CD4-positive, alpha-beta memory T cell (primary cell): ENCODE results near the gene TRMT11. TPM values are rescaled to one million over a fixed set of nuclear protein-coding genes. Genes with fewer than 3 reads are reported as not detected.
"Not testable (repeated sequence)": the region's sequence is repeated elsewhere in the genome, so short reads cannot be mapped to it uniquely, and the experiment has no call there.

Experiments
- CTCF ChIA-PET: fragments of 350-600 bp; sonication (Branson Sonifier 250); formaldehyde crosslinking; loops from one replicate; lab custom pipeline; 2021; ENCODE audit warnings: inconsistent platforms; ENCODE audit not compliant: partially characterized antibody; lab: Charles Lee
- POLR2A ChIA-PET: fragments of 350-600 bp; sonication (Branson Sonifier 250); formaldehyde crosslinking; loops from one replicate; lab custom pipeline; 2021; ENCODE audit not compliant: partially characterized antibody; lab: Charles Lee
- DNase-seq, 5 donors: peaks; one replicate each; pipeline versions ENCODE4 v3.0.0 to v3.0.0-alpha.2; 2020 to 2022; ENCODE audit warnings: mixed read lengths in 1 of 5
- H3K27ac ChIP-seq: one replicate; pipeline ENCODE4 v1.7.0; 2013; ENCODE audit warnings: low read depth, low read length
- H3K27me3 ChIP-seq: 2 replicates; pipeline ENCODE4 v1.7.0; 2013; ENCODE audit warnings: mild to moderate bottlenecking, low read length, moderate library complexity; ENCODE audit not compliant: insufficient read depth
- H3K36me3 ChIP-seq: 2 replicates; pipeline ENCODE4 v1.7.0; 2013; ENCODE audit warnings: mild to moderate bottlenecking, low read length, moderate library complexity; ENCODE audit not compliant: insufficient read depth
- H3K4me1 ChIP-seq: 2 replicates; pipeline ENCODE4 v1.7.0; 2013; ENCODE audit warnings: mild to moderate bottlenecking, low read length, moderate library complexity; ENCODE audit not compliant: insufficient read depth
- H3K4me3 ChIP-seq, 2 donors: one replicate each; pipeline ENCODE4 v1.7.0; 2013; ENCODE audit warnings: low read length in 2 of 2, mild to moderate bottlenecking in 1 of 2
- H3K9me3 ChIP-seq, 2 donors: one replicate each; pipeline ENCODE4 v1.7.0; 2013; ENCODE audit warnings: low read length in 2 of 2, control low read depth in 1 of 2; ENCODE audit not compliant: control insufficient read depth in 1 of 2
- H3K27ac Mint-ChIP-seq, 7 donors: one replicate each; pipeline ENCODE4 v1.8.0; 2020 to 2021; ENCODE audit warnings: mixed read lengths in 7 of 7, mild to moderate bottlenecking in 6 of 7, inconsistent platforms in 3 of 7, moderate library complexity in 3 of 7
- H3K27me3 Mint-ChIP-seq, 2 donors: one replicate each; pipeline ENCODE4 v1.8.0; 2020 to 2021; ENCODE audit warnings: mixed read lengths in 2 of 2
- H3K36me3 Mint-ChIP-seq, 2 donors: one replicate each; pipeline ENCODE4 v1.8.0; 2020 to 2021; ENCODE audit warnings: mixed read lengths in 2 of 2, inconsistent platforms in 1 of 2, mild to moderate bottlenecking in 1 of 2
- H3K4me1 Mint-ChIP-seq, 4 donors: one replicate each; pipeline ENCODE4 v1.8.0; 2020 to 2021; ENCODE audit warnings: mixed read lengths in 4 of 4, mild to moderate bottlenecking in 1 of 4
- H3K4me3 Mint-ChIP-seq, 8 donors: one replicate each; pipeline ENCODE4 v1.8.0; 2020 to 2021; ENCODE audit warnings: mixed read lengths in 8 of 8, mild to moderate bottlenecking in 7 of 8, moderate library complexity in 6 of 8, inconsistent platforms in 3 of 8
- H3K9me3 Mint-ChIP-seq, 8 donors: one replicate each; pipeline ENCODE4 v1.8.0; 2020 to 2021; ENCODE audit warnings: mixed read lengths in 8 of 8, mild to moderate bottlenecking in 5 of 8, inconsistent platforms in 3 of 8, moderate library complexity in 1 of 8
- intact Hi-C: fragments of 100-400 bp; cut with micrococcal nuclease; formaldehyde crosslinking; loops from one replicate; pipeline ENCODE4 v1.15.1; 2023
- polyA plus RNA-seq, 2 donors: library from polyadenylated mRNA; unstranded; fragments of 300-500 nt; fragmentation: Illumina TruSeq; gene quantifications; one replicate each; pipeline ENCODE4 v1.2.3, GENCODE V29; 2021
- total RNA-seq, 2 experiments: library from RNA; stranded (reverse); gene quantifications; one replicate each; pipeline ENCODE4 v1.2.3, GENCODE V29; 2021

TRMT11 gene
- total and polyA plus RNA-seq, 4 experiments from 2014 or later, result 7.8 to 30.8 (median 20.7) TPM

GRCh38 chr6:126055449-126055848 lies 69.1 kb downstream of the TRMT11 start:
- Mint-ChIP-seq H3K36me3 (peaks cover 33 to 67% of the 10 kb centered on the region in 2 donors), H3K4me3 (no peak overlapping the region), H3K27ac (no peak overlapping the region), H3K9me3 (peaks cover 0 to 4% (median 0%) of the 10 kb centered on the region in 8 donors), H3K27me3 (no peaks in the 10 kb centered on the region), H3K4me1 (peaks cover 0 to 5% (median 0%) of the 10 kb centered on the region in 4 donors)
- Histone ChIP-seq H3K36me3 (no peaks in the 10 kb centered on the region), H3K4me3 (no peak overlapping the region), H3K9me3 (no peaks in the 10 kb centered on the region), H3K4me1 (no peaks in the 10 kb centered on the region), H3K27ac (no peak overlapping the region), H3K27me3 (no peaks in the 10 kb centered on the region)
- POLR2A ChIA-PET, result no interaction called here
- CTCF ChIA-PET, result no interaction called here
- DNase-seq, result no peak
- intact Hi-C loops, result no loop called here

GRCh38 chr6:126056355-126057004 lies 70.1 kb downstream of the TRMT11 start:
- no peak overlapping the region for H3K4me3 Mint-ChIP-seq
- Histone ChIP-seq H3K9me3 (no peaks in the 10 kb centered on the region), H3K27ac (no peak overlapping the region), H3K4me1 (no peaks in the 10 kb centered on the region), H3K4me3 (no peak overlapping the region), H3K27me3 (no peaks in the 10 kb centered on the region), H3K36me3 (no peaks in the 10 kb centered on the region)
- peaks cover 35 to 72% of the 10 kb centered on the region in 2 donors for H3K36me3 Mint-ChIP-seq
- CTCF ChIA-PET, result interaction anchor here (1.3 kb wide), 1 partner anchor 11 kb away, joined by 3 read pairs; no protein-coding TSS in a partner anchor
- no peaks in the 10 kb centered on the region for H3K27me3 Mint-ChIP-seq
- H3K27ac Mint-ChIP-seq, result no peak overlapping the region
- H3K4me1 Mint-ChIP-seq, result no peaks in the 10 kb centered on the region
- intact Hi-C loops, result no loop called here
- H3K9me3 Mint-ChIP-seq, result peaks cover 0 to 4% (median 0%) of the 10 kb centered on the region in 8 donors
- POLR2A ChIA-PET, result no interaction called here
- DNase-seq, result no peak

- H3K27me3 ChIP-seq, H3K4me3 Mint-ChIP-seq, H3K4me1 Mint-ChIP-seq, H3K4me3 ChIP-seq, H3K9me3 ChIP-seq, H3K27ac ChIP-seq, H3K27me3 Mint-ChIP-seq, H3K27ac Mint-ChIP-seq, DNase-seq, POLR2A ChIA-PET, H3K9me3 Mint-ChIP-seq, H3K4me1 ChIP-seq, intact Hi-C loops, CTCF ChIA-PET, H3K36me3 ChIP-seq: not testable (repeated sequence)
- H3K36me3 Mint-ChIP-seq, result peaks cover 29 to 67% of the 10 kb centered on the region in 2 donors
Measured at GRCh38 chr6:126058085-126058484, 71.7 kb downstream of the TRMT11 start.

GRCh38 chr6:126060400-126060799 lies 74.1 kb downstream of the TRMT11 start:
- Mint-ChIP-seq H3K9me3 (peaks cover 0 to 4% (median 0%) of the 10 kb centered on the region in 8 donors), H3K4me1 (peaks cover 0 to 3% (median 0%) of the 10 kb centered on the region in 4 donors), H3K4me3 (no peak overlapping the region), H3K36me3 (peaks cover 43 to 71% of the 10 kb centered on the region in 2 donors), H3K27ac (no peak overlapping the region), H3K27me3 (no peaks in the 10 kb centered on the region)
- Histone ChIP-seq H3K4me3 (no peak overlapping the region), H3K36me3 (no peaks in the 10 kb centered on the region), H3K4me1 (no peaks in the 10 kb centered on the region), H3K27me3 (no peaks in the 10 kb centered on the region), H3K27ac (no peak overlapping the region), H3K9me3 (no peaks in the 10 kb centered on the region)
- ChIA-PET CTCF (no interaction called here), POLR2A (no interaction called here)
- no peak for DNase-seq
- intact Hi-C loops, result no loop called here

- ChIA-PET POLR2A (no interaction called here), CTCF (no interaction called here)
- H3K27ac ChIP-seq, result no peak overlapping the region
- no peaks in the 10 kb centered on the region for H3K36me3 ChIP-seq
- H3K4me1 ChIP-seq, result no peaks in the 10 kb centered on the region
- Mint-ChIP-seq H3K9me3 (peaks cover 0 to 3% (median 0%) of the 10 kb centered on the region in 8 donors), H3K27ac (peak overlapping the region in 1 of 7 donors; percentile 47), H3K4me1 (peaks cover 0 to 3% (median 0%) of the 10 kb centered on the region in 4 donors), H3K27me3 (no peaks in the 10 kb centered on the region), H3K36me3 (peaks cover 45 to 67% of the 10 kb centered on the region in 2 donors), H3K4me3 (no peak overlapping the region)
- no peaks in the 10 kb centered on the region for H3K9me3 ChIP-seq
- intact Hi-C loops, result no loop called here
- H3K4me3 ChIP-seq, result no peak overlapping the region
- no peaks in the 10 kb centered on the region for H3K27me3 ChIP-seq
- DNase-seq, result no peak
Measured at GRCh38 chr6:126063512-126064146, 77.3 kb downstream of the TRMT11 start.

- CTCF ChIA-PET, result no interaction called here
- H3K36me3 Mint-ChIP-seq, result peaks cover 45 to 67% of the 10 kb centered on the region in 2 donors
- H3K27ac ChIP-seq, result no peak overlapping the region
Measured at GRCh38 chr6:126064257-126064747, 78.0 kb downstream of the TRMT11 start.

GRCh38 chr6:126064748-126065401 lies 78.5 kb downstream of the TRMT11 start:
- Histone ChIP-seq H3K36me3 (no peaks in the 10 kb centered on the region), H3K27ac (no peak overlapping the region), H3K27me3 (no peaks in the 10 kb centered on the region), H3K4me3 (no peak overlapping the region), H3K4me1 (no peaks in the 10 kb centered on the region), H3K9me3 (no peaks in the 10 kb centered on the region)
- ChIA-PET CTCF (interaction anchor here (0.8 kb wide), 1 partner anchor 70 kb away, joined by 3 read pairs; no protein-coding TSS in a partner anchor), POLR2A (no interaction called here)
- H3K9me3 Mint-ChIP-seq, result peaks cover 0 to 3% (median 0%) of the 10 kb centered on the region in 8 donors
- no peak overlapping the region for H3K27ac Mint-ChIP-seq
- H3K27me3 Mint-ChIP-seq, result no peaks in the 10 kb centered on the region
- peaks cover 45 to 66% of the 10 kb centered on the region in 2 donors for H3K36me3 Mint-ChIP-seq
- no peak for DNase-seq
- intact Hi-C loops, result no loop called here
- H3K4me3 Mint-ChIP-seq, result no peak overlapping the region
- H3K4me1 Mint-ChIP-seq, result peaks cover 0 to 3% (median 0%) of the 10 kb centered on the region in 4 donors

More at GRCh38 chr6:126064257-126064747, 78.0 kb downstream of the TRMT11 start:
- Histone ChIP-seq H3K4me1 (no peaks in the 10 kb centered on the region), H3K36me3 (no peaks in the 10 kb centered on the region), H3K9me3 (no peaks in the 10 kb centered on the region), H3K4me3 (no peak overlapping the region), H3K27me3 (no peaks in the 10 kb centered on the region)
- intact Hi-C loops, result no loop called here
- Mint-ChIP-seq H3K27ac (no peak overlapping the region), H3K9me3 (peaks cover 0 to 3% (median 0%) of the 10 kb centered on the region in 8 donors), H3K4me3 (no peak overlapping the region), H3K27me3 (no peaks in the 10 kb centered on the region), H3K4me1 (peaks cover 0 to 3% (median 0%) of the 10 kb centered on the region in 4 donors)
- POLR2A ChIA-PET, result no interaction called here
- no peak for DNase-seq
